Right lobe of liver (tissue), 4 donors: Measurements from ENCODE around the gene NR2F1-AS1.

ENCODE experiments used
- POLR2A ChIP-seq: fragments of 450-650 bp; IDR thresholded peaks from one replicate; pipeline ENCODE4 v1.6.1; 2017; ENCODE audit warnings: antibody characterized with exemption, mild to moderate bottlenecking
- TF ChIP-seq, protein P1 (sequence below), 4 donors: fragments of 200-600 bp in 3 of 4; fragments of 450-650 bp in 1 of 4; IDR thresholded peaks; one replicate each; pipeline versions ENCODE4 v1.5.1 to v1.8.0; 2016 to 2022; ENCODE audit warnings: antibody characterized with exemption in 4 of 4, mild to moderate bottlenecking in 2 of 4
- donor health status: DM: no; HTN: no; CAD: no.
- donor health status: DM: no; HTN: no; CAD: no.
- donor health status: DM: no; HTN: yes; CAD: no.

DNA sequence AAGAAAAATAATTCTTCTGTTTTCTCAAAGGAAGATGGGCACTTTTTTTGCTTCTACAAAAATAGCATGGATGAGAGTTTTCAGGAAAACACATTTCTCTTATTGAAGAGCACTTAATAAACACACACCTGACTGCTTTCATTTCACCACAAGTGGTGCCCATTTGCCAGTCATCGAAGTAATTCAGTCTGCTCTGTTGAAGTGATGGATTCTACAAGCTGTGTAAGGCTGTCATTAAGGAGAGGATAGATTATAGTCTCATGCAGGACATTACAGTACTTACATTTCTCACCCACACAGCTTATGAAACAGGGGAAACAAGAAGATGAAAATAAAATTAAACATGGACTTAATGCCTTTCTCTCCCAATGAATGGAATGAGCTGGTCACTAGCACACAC, 165.2 kb downstream of the NR2F1-AS1 start:
- TF ChIP-seq, protein P1, sequence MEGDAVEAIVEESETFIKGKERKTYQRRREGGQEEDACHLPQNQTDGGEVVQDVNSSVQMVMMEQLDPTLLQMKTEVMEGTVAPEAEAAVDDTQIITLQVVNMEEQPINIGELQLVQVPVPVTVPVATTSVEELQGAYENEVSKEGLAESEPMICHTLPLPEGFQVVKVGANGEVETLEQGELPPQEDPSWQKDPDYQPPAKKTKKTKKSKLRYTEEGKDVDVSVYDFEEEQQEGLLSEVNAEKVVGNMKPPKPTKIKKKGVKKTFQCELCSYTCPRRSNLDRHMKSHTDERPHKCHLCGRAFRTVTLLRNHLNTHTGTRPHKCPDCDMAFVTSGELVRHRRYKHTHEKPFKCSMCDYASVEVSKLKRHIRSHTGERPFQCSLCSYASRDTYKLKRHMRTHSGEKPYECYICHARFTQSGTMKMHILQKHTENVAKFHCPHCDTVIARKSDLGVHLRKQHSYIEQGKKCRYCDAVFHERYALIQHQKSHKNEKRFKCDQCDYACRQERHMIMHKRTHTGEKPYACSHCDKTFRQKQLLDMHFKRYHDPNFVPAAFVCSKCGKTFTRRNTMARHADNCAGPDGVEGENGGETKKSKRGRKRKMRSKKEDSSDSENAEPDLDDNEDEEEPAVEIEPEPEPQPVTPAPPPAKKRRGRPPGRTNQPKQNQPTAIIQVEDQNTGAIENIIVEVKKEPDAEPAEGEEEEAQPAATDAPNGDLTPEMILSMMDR (IDR thresholded peaks at IDR 0.05), result no peak
- no peak for TF ChIP-seq POLR2A
